Trophoblast cell (in vitro differentiated cells and primary cell): ENCODE measurements around the gene KRTAP3-2.

ENCODE experiments used
- DNase-seq, 2 donors: peaks; one replicate each; pipeline ENCODE4 v3.0.0-alpha.2; 2016
- H2AFZ ChIP-seq: 2 replicates; pipeline ENCODE4 v1.6.1; 2013; ENCODE audit warnings: low read length, moderate library complexity, mild to moderate bottlenecking; ENCODE audit not compliant: insufficient read depth, poor library complexity
- H2AK5ac ChIP-seq: 2 replicates; pipeline ENCODE4 v1.6.1; 2013; ENCODE audit warnings: mild to moderate bottlenecking, low read length
- H2BK120ac ChIP-seq: 2 replicates; pipeline ENCODE4 v1.6.1; 2013; ENCODE audit warnings: low read length, mild to moderate bottlenecking, moderate library complexity; ENCODE audit not compliant: insufficient read depth, poor library complexity
- H2BK12ac ChIP-seq: 2 replicates; pipeline ENCODE4 v1.6.1; 2013; ENCODE audit warnings: mild to moderate bottlenecking, low read length, moderate library complexity
- H2BK5ac ChIP-seq: 2 replicates; pipeline ENCODE4 v1.6.1; 2013; ENCODE audit warnings: low read length, low read depth, moderate library complexity, mild to moderate bottlenecking; ENCODE audit not compliant: poor library complexity
- H3K14ac ChIP-seq: 2 replicates; pipeline ENCODE4 v1.6.1; 2013; ENCODE audit warnings: mild to moderate bottlenecking, low read length
- H3K18ac ChIP-seq: 2 replicates; pipeline ENCODE4 v1.6.1; 2013; ENCODE audit warnings: mild to moderate bottlenecking, low read length
- H3K23ac ChIP-seq: 2 replicates; pipeline ENCODE4 v1.6.1; 2013; ENCODE audit warnings: low read length
- H3K27ac ChIP-seq: 2 replicates; pipeline ENCODE4 v1.5.1; 2013; ENCODE audit warnings: low read depth, mild to moderate bottlenecking, inconsistent platforms, low read length, moderate library complexity
- H3K27me3 ChIP-seq: 2 replicates; pipeline ENCODE4 v1.6.1; 2013; ENCODE audit warnings: inconsistent platforms, mild to moderate bottlenecking, low read length, moderate library complexity; ENCODE audit not compliant: insufficient read depth
- H3K36me3 ChIP-seq, 2 experiments: 1 replicate in 1 of 2; 2 replicates in 1 of 2; pipeline ENCODE4 v1.6.1; 2013; ENCODE audit warnings: low read length in 2 of 2, mild to moderate bottlenecking in 2 of 2, moderate library complexity in 1 of 2; ENCODE audit not compliant: insufficient read depth in 2 of 2, control insufficient read depth in 1 of 2
- H3K4ac ChIP-seq: 2 replicates; pipeline ENCODE4 v1.6.1; 2013; ENCODE audit warnings: low read depth, mild to moderate bottlenecking, low read length, moderate library complexity
- H3K4me1 ChIP-seq, 2 experiments: 1 replicate in 1 of 2; 2 replicates in 1 of 2; pipeline ENCODE4 v1.6.1; 2013; ENCODE audit warnings: low read length in 2 of 2, mild to moderate bottlenecking in 2 of 2, moderate library complexity in 1 of 2; ENCODE audit not compliant: insufficient read depth in 2 of 2, control insufficient read depth in 1 of 2
- H3K4me2 ChIP-seq: 2 replicates; pipeline ENCODE4 v1.6.1; 2013; ENCODE audit warnings: inconsistent platforms, mild to moderate bottlenecking, low read length, moderate library complexity
- H3K4me3 ChIP-seq: 2 replicates; pipeline ENCODE4 v1.5.1; 2013; ENCODE audit warnings: mild to moderate bottlenecking, low read depth, low read length, inconsistent platforms
- H3K79me1 ChIP-seq: one replicate; pipeline ENCODE4 v1.6.1; 2013; ENCODE audit warnings: low read length
- H3K79me2 ChIP-seq: 2 replicates; pipeline ENCODE4 v1.6.1; 2013; ENCODE audit warnings: low read length, mild to moderate bottlenecking; ENCODE audit not compliant: control insufficient read depth, insufficient read depth, poor library complexity
- H3K9ac ChIP-seq: 2 replicates; pipeline ENCODE4 v1.6.1; 2013; ENCODE audit warnings: mild to moderate bottlenecking, low read length
- H3K9me3 ChIP-seq: 2 replicates; pipeline ENCODE4 v1.6.1; 2013; ENCODE audit warnings: low read depth, mild to moderate bottlenecking, control low read depth, inconsistent platforms, low read length; ENCODE audit not compliant: insufficient read depth
- H4K12ac ChIP-seq: 2 replicates; pipeline ENCODE4 v1.6.1; 2013; ENCODE audit warnings: low read depth, mild to moderate bottlenecking, low read length, moderate library complexity
- H4K8ac ChIP-seq: 2 replicates; pipeline ENCODE4 v1.6.1; 2013; ENCODE audit warnings: low read depth, mild to moderate bottlenecking, low read length, moderate library complexity
- H4K91ac ChIP-seq: one replicate; pipeline ENCODE4 v1.6.1; 2013; ENCODE audit warnings: low read depth, mild to moderate bottlenecking, low read length, moderate library complexity
- WGBS: extraction: QIAGEN DNeasy Blood & Tissue Kit; methylation state at CpG from one replicate; pipeline ENCODE4 v1.1.7; 2013; ENCODE audit warnings: missing lambda C conversion rate; ENCODE audit not compliant: insufficient read length, insufficient coverage; ENCODE audit errors: extremely low coverage; 5-methylcytosine and 5-hydroxymethylcytosine counted together

The KRTAP3-2 gene

GRCh38 chr17:40974366-40974765 lies 25.3 kb downstream of the KRTAP3-2 start:
- H2BK12ac ChIP-seq, result no peak overlapping the region
- H3K4me3 ChIP-seq, result no peak overlapping the region
- H2BK5ac ChIP-seq, result no peak overlapping the region
- H3K27ac ChIP-seq, result no peak overlapping the region
- no peak overlapping the region for H3K9ac ChIP-seq
- H3K4ac ChIP-seq, result no peak overlapping the region
- H3K14ac ChIP-seq, result no peak overlapping the region
- no peak overlapping the region for H3K23ac ChIP-seq
- no peak overlapping the region for H2AFZ ChIP-seq
- no peaks in the 10 kb centered on the region for H3K36me3 ChIP-seq
- no peaks in the 10 kb centered on the region for H3K79me2 ChIP-seq
- H2AK5ac ChIP-seq, result no peak overlapping the region
- whole genome bisulfite sequencing, result no CpG with 5 or more reads among the region's 3 CpGs
- peaks cover 4 to 7% of the 10 kb centered on the region in 2 experiments for H3K4me1 ChIP-seq
- H3K18ac ChIP-seq, result no peak overlapping the region
- no peak overlapping the region for H3K4me2 ChIP-seq
- H4K8ac ChIP-seq, result no peak overlapping the region
- no peak overlapping the region for H4K91ac ChIP-seq
- H2BK120ac ChIP-seq, result no peak overlapping the region
- peaks cover 3% of the 10 kb centered on the region for H3K79me1 ChIP-seq
- no peak for DNase-seq
- H3K27me3 ChIP-seq, result no peaks in the 10 kb centered on the region
- no peaks in the 10 kb centered on the region for H3K9me3 ChIP-seq
- H4K12ac ChIP-seq, result no peak overlapping the region

GRCh38 chr17:40967582-40967981 lies 32.1 kb downstream of the KRTAP3-2 start:
- H2BK5ac ChIP-seq, result no peak overlapping the region
- no peak overlapping the region for H3K27ac ChIP-seq
- H3K4me1 ChIP-seq, result no peaks in the 10 kb centered on the region
- no peak overlapping the region for H4K8ac ChIP-seq
- no peak overlapping the region for H2AK5ac ChIP-seq
- H3K4me2 ChIP-seq, result no peak overlapping the region
- H3K18ac ChIP-seq, result no peak overlapping the region
- H4K12ac ChIP-seq, result no peak overlapping the region
- H3K79me2 ChIP-seq, result no peaks in the 10 kb centered on the region
- no peak overlapping the region for H2BK120ac ChIP-seq
- no CpG with 5 or more reads among the region's 1 CpG for WGBS
- H3K23ac ChIP-seq, result no peak overlapping the region
- H3K36me3 ChIP-seq, result no peaks in the 10 kb centered on the region
- H3K14ac ChIP-seq, result no peak overlapping the region
- no peak overlapping the region for H3K4ac ChIP-seq
- H4K91ac ChIP-seq, result no peak overlapping the region
- H3K4me3 ChIP-seq, result no peak overlapping the region
- H3K9me3 ChIP-seq, result no peaks in the 10 kb centered on the region
- no peak overlapping the region for H2BK12ac ChIP-seq
- no peak overlapping the region for H3K9ac ChIP-seq
- no peak for DNase-seq
- H3K27me3 ChIP-seq, result no peaks in the 10 kb centered on the region
- H3K79me1 ChIP-seq, result no peaks in the 10 kb centered on the region
- no peak overlapping the region for H2AFZ ChIP-seq

DNA sequence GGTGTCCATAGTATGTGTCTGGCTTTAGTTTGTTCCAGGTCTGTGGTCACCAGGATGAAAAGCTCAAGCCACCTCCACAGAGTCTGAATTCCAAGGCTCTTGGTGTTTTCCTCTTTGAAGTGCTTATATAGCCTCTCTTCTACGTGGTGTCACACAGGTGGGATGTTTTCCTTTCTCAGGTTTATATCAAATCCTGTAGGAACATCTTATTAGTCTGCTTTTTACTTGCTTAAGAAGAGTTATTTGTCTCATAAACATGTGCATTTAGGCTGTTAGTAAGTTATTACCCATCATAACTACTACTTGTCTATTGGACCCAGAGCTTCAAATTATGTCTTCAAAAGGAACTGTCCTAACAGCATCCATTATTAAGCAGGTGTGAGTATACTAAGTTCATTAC lies 32.9 kb downstream of the KRTAP3-2 start, which contains the start of gene KRT39:
KRT39 (minus strand) TSS at position 101 of the 400 bp plus-strand sequence; CDS start at position 9, 92 bp downstream.
- H3K4me1 ChIP-seq, result no peaks in the 10 kb centered on the region
- no peak within 1 kb of the TSS for H4K12ac ChIP-seq

GRCh38 chr17:40963838-40964237 lies 35.9 kb downstream of the KRTAP3-2 start:
- H3K4me2 ChIP-seq, result no peak overlapping the region
- H3K23ac ChIP-seq, result no peak overlapping the region
- H3K36me3 ChIP-seq, result no peaks in the 10 kb centered on the region
- H3K9me3 ChIP-seq, result no peaks in the 10 kb centered on the region
- H2BK12ac ChIP-seq, result no peak overlapping the region
- H2AFZ ChIP-seq, result no peak overlapping the region
- H3K27me3 ChIP-seq, result no peaks in the 10 kb centered on the region
- H2AK5ac ChIP-seq, result no peak overlapping the region
- H3K27ac ChIP-seq, result no peak overlapping the region
- H3K4me1 ChIP-seq, result peaks cover 0 to 5% of the 10 kb centered on the region in 2 experiments
- H4K12ac ChIP-seq, result no peak overlapping the region
- H3K18ac ChIP-seq, result no peak overlapping the region
- no CpG with 5 or more reads among the region's 1 CpG for WGBS
- H3K9ac ChIP-seq, result no peak overlapping the region
- no peak overlapping the region for H3K4ac ChIP-seq
- no peaks in the 10 kb centered on the region for H3K79me2 ChIP-seq
- H4K91ac ChIP-seq, result no peak overlapping the region
- no peak overlapping the region for H2BK120ac ChIP-seq
- H2BK5ac ChIP-seq, result no peak overlapping the region
- no peak overlapping the region for H3K14ac ChIP-seq
- no peak overlapping the region for H3K4me3 ChIP-seq
- DNase-seq, result peak in 1 of 2 donors; percentile 55
- no peaks in the 10 kb centered on the region for H3K79me1 ChIP-seq
- H4K8ac ChIP-seq, result no peak overlapping the region

More for the DNA sequence above, 32.9 kb downstream of the KRTAP3-2 start, which contains the start of gene KRT39:
- Histone ChIP-seq H3K18ac (no peak within 1 kb of the TSS), H3K27ac (no peak within 1 kb of the TSS), H3K23ac (no peak within 1 kb of the TSS), H3K36me3 (no peaks in the 10 kb centered on the region), H3K14ac (no peak within 1 kb of the TSS), H2AFZ (no peak within 1 kb of the TSS), H3K27me3 (no peaks in the 10 kb centered on the region), H4K8ac (no peak within 1 kb of the TSS), H3K9me3 (no peaks in the 10 kb centered on the region), H2BK12ac (no peak within 1 kb of the TSS), H2BK120ac (no peak within 1 kb of the TSS), H3K4me3 (no peak within 1 kb of the TSS), H3K4ac (no peak within 1 kb of the TSS), H3K9ac (no peak within 1 kb of the TSS), H3K79me1 (no peaks in the 10 kb centered on the region), H4K91ac (no peak within 1 kb of the TSS), H3K79me2 (no peaks in the 10 kb centered on the region), H2BK5ac (no peak within 1 kb of the TSS), H2AK5ac (no peak within 1 kb of the TSS), H3K4me2 (no peak within 1 kb of the TSS)
- DNase-seq, result no peak
- no CpG with 5 or more reads among the region's 1 CpG for WGBS
